SK-N-SH (cell line): ENCODE measurements around the gene SHROOM1.

ENCODE experiments used
- CTCF ChIP-seq: fragments of 200-600 bp; sonication (generic); IDR thresholded peaks from 2 replicates; pipeline ENCODE4 v1.6.1; 2017; ENCODE audit warnings: antibody characterized with exemption, mild to moderate bottlenecking, moderate library complexity
- EZH2phosphoT487 ChIP-seq: fragments of 200-600 bp; sonication (generic); IDR thresholded peaks from 2 replicates; pipeline ENCODE4 v1.6.1; 2017; ENCODE audit warnings: low read depth, mixed run types, mild to moderate bottlenecking, antibody characterized with exemption, moderate library complexity, borderline replicate concordance
- JUND ChIP-seq: IDR thresholded peaks from 2 replicates; pipeline ENCODE4 v1.4.0; 2012
- MAX ChIP-seq: IDR thresholded peaks from 2 replicates; pipeline ENCODE4 v1.4.0; 2012; ENCODE audit warnings: low read depth
- NRF1 ChIP-seq: IDR thresholded peaks from 2 replicates; pipeline ENCODE4 v1.6.1; 2012; ENCODE audit warnings: low read depth, mild to moderate bottlenecking, low read length
- PBX3 ChIP-seq: IDR thresholded peaks from 2 replicates; pipeline ENCODE4; 2012
- POLR2AphosphoS5 ChIP-seq: IDR thresholded peaks from 2 replicates; pipeline ENCODE4 v1.6.1; 2012; ENCODE audit warnings: low read depth, low read length
- RAD21 ChIP-seq: IDR thresholded peaks from 2 replicates; pipeline ENCODE4 v1.6.1; 2012; ENCODE audit warnings: mild to moderate bottlenecking, low read length
- TAF1 ChIP-seq: IDR thresholded peaks from 2 replicates; pipeline ENCODE4 v1.6.1; 2012; ENCODE audit warnings: low read depth, mild to moderate bottlenecking, low read length, moderate library complexity, borderline replicate concordance
- TCF12 ChIP-seq: IDR thresholded peaks from 2 replicates; pipeline ENCODE4 v1.4.0; 2012
- TEAD4 ChIP-seq: IDR thresholded peaks from 2 replicates; pipeline ENCODE4 v1.4.0; 2012; ENCODE audit warnings: mild to moderate bottlenecking, borderline replicate concordance; ENCODE audit not compliant: insufficient read depth
- USF2 ChIP-seq: fragments of 150-350 bp; IDR thresholded peaks from 2 replicates; pipeline ENCODE4 v1.6.1; 2017; ENCODE audit warnings: antibody characterized with exemption, low read length, low read depth, borderline replicate concordance

- TF ChIP-seq CTCF (no peak), TEAD4 (no peak), MAX (no peak), RAD21 (no peak), POLR2AphosphoS5 (no peak), TCF12 (no peak), PBX3 (no peak), TAF1 (no peak), JUND (no peak), EZH2phosphoT487 (no peak), NRF1 (no peak), USF2 (no peak)
These were observed 47.0 kb upstream of the SHROOM1 start for GRCh38 chr5:132877466-132877865.
